Measurements from ENCODE around the gene EHBP1.

DNA sequence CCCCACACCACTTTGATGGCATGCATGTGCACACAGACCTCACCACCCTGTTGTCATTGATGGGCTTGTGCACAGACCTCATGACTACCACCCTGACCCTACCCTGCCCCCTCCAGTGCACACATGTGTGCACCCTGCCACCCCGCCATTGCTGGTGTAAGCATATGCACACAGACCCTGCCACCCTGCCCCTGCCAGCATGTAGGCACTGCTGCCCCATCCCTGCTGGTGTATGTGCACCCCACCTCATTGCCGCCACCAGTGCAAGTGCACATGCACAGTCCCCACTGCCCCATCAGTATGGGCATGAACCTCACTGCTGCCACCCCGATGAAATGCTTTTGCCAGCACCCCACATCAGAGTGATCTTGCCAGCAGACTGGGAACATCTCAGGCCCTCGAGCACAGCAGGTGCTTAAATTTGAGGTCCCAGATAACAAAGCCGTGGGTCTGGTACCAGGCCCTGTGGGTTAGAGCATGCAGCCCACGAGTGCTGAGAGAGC lies 169.4 kb downstream of the EHBP1 start:
- TF ChIP-seq, protein P1, sequence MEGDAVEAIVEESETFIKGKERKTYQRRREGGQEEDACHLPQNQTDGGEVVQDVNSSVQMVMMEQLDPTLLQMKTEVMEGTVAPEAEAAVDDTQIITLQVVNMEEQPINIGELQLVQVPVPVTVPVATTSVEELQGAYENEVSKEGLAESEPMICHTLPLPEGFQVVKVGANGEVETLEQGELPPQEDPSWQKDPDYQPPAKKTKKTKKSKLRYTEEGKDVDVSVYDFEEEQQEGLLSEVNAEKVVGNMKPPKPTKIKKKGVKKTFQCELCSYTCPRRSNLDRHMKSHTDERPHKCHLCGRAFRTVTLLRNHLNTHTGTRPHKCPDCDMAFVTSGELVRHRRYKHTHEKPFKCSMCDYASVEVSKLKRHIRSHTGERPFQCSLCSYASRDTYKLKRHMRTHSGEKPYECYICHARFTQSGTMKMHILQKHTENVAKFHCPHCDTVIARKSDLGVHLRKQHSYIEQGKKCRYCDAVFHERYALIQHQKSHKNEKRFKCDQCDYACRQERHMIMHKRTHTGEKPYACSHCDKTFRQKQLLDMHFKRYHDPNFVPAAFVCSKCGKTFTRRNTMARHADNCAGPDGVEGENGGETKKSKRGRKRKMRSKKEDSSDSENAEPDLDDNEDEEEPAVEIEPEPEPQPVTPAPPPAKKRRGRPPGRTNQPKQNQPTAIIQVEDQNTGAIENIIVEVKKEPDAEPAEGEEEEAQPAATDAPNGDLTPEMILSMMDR (IDR thresholded peaks at IDR 0.05), result no peak
- TF ChIP-seq POLR2A (IDR thresholded peaks at IDR 0.05), result no peak
